ENCODE data around the gene ZNF317.
"Not testable (repeated sequence)": the region's sequence is repeated elsewhere in the genome, so short reads cannot be mapped to it uniquely, and the experiment has no call there.

The ZNF317 gene

GRCh38 chr19:9178901-9179300, 38.7 kb downstream of the ZNF317 start, which contains the start of gene OR7D2:
Gene OR7D2, plus strand, starts transcription at chr19:9178979. Its CDS starts 6,803 bp downstream, at chr19:9185782.
- DNase-seq = no peak

GRCh38 chr19:9183000-9183399, 42.8 kb downstream of the ZNF317 start:
- DNase-seq = no peak

- no peak for DNase-seq
Observed at GRCh38 chr19:9187191-9187590, 47.0 kb downstream of the ZNF317 start.

GRCh38 chr19:9189535-9189934, 49.3 kb downstream of the ZNF317 start:
- DNase-seq = no peak

- DNase-seq = not testable (repeated sequence)
Observed at GRCh38 chr19:9198044-9198443, 57.8 kb downstream of the ZNF317 start.

- DNase-seq = peak; percentile 60
Observed at GRCh38 chr19:9205501-9206113, 65.4 kb downstream of the ZNF317 start.
